ENCODE measurements around the gene TRIM71. TPM values are rescaled to one million over a fixed set of nuclear protein-coding genes. Genes with fewer than 3 reads are reported as not detected.

TRIM71 gene
- total and polyA plus RNA-seq, 2 experiments from 2014 or later: 1.9 to 14.5 TPM

GRCh38 chr3:32825601-32826375 lies 8.0 kb downstream of the TRIM71 start:
- Histone ChIP-seq H3K36me3 (replicated peaks; ENCODE audit: insufficient read depth, low read depth) (no peaks in the 10 kb centered on the region), H3K4me3 (no peak overlapping the region), H4K20me1 (ENCODE audit: insufficient read depth, poor library complexity, severe bottlenecking) (peaks cover 15% of the 10 kb centered on the region), H3K4me1 (ENCODE audit: insufficient read depth) (peaks cover 29% of the 10 kb centered on the region), H3K4me2 (no peak overlapping the region), H3K9me2 (replicated peaks; ENCODE audit: insufficient read depth) (no peaks in the 10 kb centered on the region), H2AFZ (no peak overlapping the region), H3K27ac (no peak overlapping the region), H3K9me3 (ENCODE audit: low read depth) (no peaks in the 10 kb centered on the region), H3K79me2 (peaks cover 99% of the 10 kb centered on the region), H3K27me3 (peaks cover 3% of the 10 kb centered on the region)
- TF ChIP-seq EZH2phosphoT487 (IDR thresholded peaks at IDR 0.05; ENCODE audit: low read depth, severe bottlenecking, unreplicated experiment) (no peak), EZH2 (IDR thresholded peaks at IDR 0.05; ENCODE audit: borderline replicate concordance) (no peak)
- TF ChIP-seq, protein P1, sequence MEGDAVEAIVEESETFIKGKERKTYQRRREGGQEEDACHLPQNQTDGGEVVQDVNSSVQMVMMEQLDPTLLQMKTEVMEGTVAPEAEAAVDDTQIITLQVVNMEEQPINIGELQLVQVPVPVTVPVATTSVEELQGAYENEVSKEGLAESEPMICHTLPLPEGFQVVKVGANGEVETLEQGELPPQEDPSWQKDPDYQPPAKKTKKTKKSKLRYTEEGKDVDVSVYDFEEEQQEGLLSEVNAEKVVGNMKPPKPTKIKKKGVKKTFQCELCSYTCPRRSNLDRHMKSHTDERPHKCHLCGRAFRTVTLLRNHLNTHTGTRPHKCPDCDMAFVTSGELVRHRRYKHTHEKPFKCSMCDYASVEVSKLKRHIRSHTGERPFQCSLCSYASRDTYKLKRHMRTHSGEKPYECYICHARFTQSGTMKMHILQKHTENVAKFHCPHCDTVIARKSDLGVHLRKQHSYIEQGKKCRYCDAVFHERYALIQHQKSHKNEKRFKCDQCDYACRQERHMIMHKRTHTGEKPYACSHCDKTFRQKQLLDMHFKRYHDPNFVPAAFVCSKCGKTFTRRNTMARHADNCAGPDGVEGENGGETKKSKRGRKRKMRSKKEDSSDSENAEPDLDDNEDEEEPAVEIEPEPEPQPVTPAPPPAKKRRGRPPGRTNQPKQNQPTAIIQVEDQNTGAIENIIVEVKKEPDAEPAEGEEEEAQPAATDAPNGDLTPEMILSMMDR (IDR thresholded peaks at IDR 0.05; ENCODE audit: poor library complexity): no peak
- no peak for DNase-seq (ENCODE audit: low spot score)
- 92% methylated on average over 12 of the region's 12 CpGs for WGBS (ENCODE audit: low lambda C conversion rate, missing lambda C conversion rate)

DNA sequence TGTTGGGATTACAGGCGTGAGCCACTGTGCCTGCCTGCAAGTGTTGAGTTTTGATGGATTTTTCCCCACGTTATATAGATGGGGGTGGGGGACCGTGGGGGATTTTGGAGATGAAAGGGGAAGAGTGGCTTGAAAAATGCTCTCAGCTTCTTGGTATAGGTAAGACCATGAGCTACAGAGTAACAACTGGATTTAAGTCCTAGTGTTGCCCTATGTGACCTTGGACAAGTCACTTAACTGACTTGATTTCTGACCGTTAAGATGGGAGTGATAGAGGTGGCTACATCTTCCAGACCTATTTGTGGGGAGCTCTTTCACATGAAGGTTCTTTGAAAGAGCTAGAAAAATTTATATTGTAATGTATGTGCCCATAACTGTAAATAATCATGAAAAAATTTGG lies 13.3 kb downstream of the TRIM71 start:
- Histone ChIP-seq H4K20me1 (ENCODE audit: insufficient read depth, poor library complexity, severe bottlenecking) (no peaks in the 10 kb centered on the region), H3K9me2 (replicated peaks; ENCODE audit: insufficient read depth) (no peaks in the 10 kb centered on the region), H3K36me3 (replicated peaks; ENCODE audit: insufficient read depth, low read depth) (no peaks in the 10 kb centered on the region), H3K4me2 (no peak overlapping the region), H3K27ac (no peak overlapping the region), H3K4me1 (ENCODE audit: insufficient read depth) (peaks cover 20% of the 10 kb centered on the region), H3K4me3 (no peak overlapping the region), H3K79me2 (peaks cover 100% of the 10 kb centered on the region), H3K9me3 (ENCODE audit: low read depth) (no peaks in the 10 kb centered on the region), H3K27me3 (no peaks in the 10 kb centered on the region), H2AFZ (no peak overlapping the region)
- no peak for TF ChIP-seq EZH2 (IDR thresholded peaks at IDR 0.05; ENCODE audit: borderline replicate concordance)
- WGBS (ENCODE audit: low lambda C conversion rate, missing lambda C conversion rate): 85% methylated on average over 4 of the region's 4 CpGs
- no peak for DNase-seq (ENCODE audit: low spot score)

DNA sequence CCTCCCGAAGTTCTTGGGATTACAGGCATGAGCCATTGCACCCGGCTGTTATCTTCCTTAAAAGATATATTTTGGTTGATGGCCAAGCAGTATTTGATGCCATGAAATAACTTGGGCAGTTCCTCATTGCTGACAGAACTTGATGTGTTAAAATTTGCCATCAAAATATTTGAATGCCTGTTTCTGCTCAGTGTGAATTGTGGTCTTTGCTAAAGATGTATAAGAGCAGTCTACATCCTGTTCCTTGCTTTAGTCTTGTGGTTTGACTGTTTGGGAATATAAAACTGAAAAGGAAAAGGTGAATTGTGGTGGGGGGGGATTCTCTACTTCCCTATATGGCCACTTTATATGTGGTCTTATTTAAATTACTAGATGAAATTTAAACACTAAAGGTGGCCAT lies 14.0 kb downstream of the TRIM71 start:
- DNase-seq (ENCODE audit: low spot score): no peak
- no peak for TF ChIP-seq EZH2phosphoT487 (IDR thresholded peaks at IDR 0.05; ENCODE audit: low read depth, severe bottlenecking, unreplicated experiment)
- no peak for TF ChIP-seq EZH2 (IDR thresholded peaks at IDR 0.05; ENCODE audit: borderline replicate concordance)
- TF ChIP-seq, protein P1 (IDR thresholded peaks at IDR 0.05; ENCODE audit: poor library complexity): no peak
- 61% methylated on average over 2 of the region's 2 CpGs for WGBS (ENCODE audit: low lambda C conversion rate, missing lambda C conversion rate)
- no peak overlapping the region for H3K27ac ChIP-seq
- H3K79me2 ChIP-seq: peaks cover 100% of the 10 kb centered on the region
- no peaks in the 10 kb centered on the region for H3K27me3 ChIP-seq
- H3K4me3 ChIP-seq: no peak overlapping the region
- H3K4me2 ChIP-seq: no peak overlapping the region
- H3K4me1 ChIP-seq (ENCODE audit: insufficient read depth): peaks cover 26% of the 10 kb centered on the region
- H3K36me3 ChIP-seq (replicated peaks; ENCODE audit: insufficient read depth, low read depth): no peaks in the 10 kb centered on the region
- H3K9me2 ChIP-seq (replicated peaks; ENCODE audit: insufficient read depth): no peaks in the 10 kb centered on the region
- H4K20me1 ChIP-seq (ENCODE audit: insufficient read depth, poor library complexity, severe bottlenecking): no peaks in the 10 kb centered on the region
- H2AFZ ChIP-seq: no peak overlapping the region
- H3K9me3 ChIP-seq (ENCODE audit: low read depth): no peaks in the 10 kb centered on the region

GRCh38 chr3:32832193-32832592 lies 14.4 kb downstream of the TRIM71 start:
- no peak overlapping the region for H3K27ac ChIP-seq
- H3K4me3 ChIP-seq: no peak overlapping the region
- TF ChIP-seq EZH2 (IDR thresholded peaks at IDR 0.05; ENCODE audit: borderline replicate concordance) (no peak), EZH2phosphoT487 (IDR thresholded peaks at IDR 0.05; ENCODE audit: low read depth, severe bottlenecking, unreplicated experiment) (no peak)
- TF ChIP-seq, protein P1 (IDR thresholded peaks at IDR 0.05; ENCODE audit: poor library complexity): no peak
- H3K9me2 ChIP-seq (replicated peaks; ENCODE audit: insufficient read depth): no peaks in the 10 kb centered on the region
- H3K9me3 ChIP-seq (ENCODE audit: low read depth): no peaks in the 10 kb centered on the region
- WGBS (ENCODE audit: low lambda C conversion rate, missing lambda C conversion rate): 96% methylated on average over 4 of the region's 4 CpGs
- H2AFZ ChIP-seq: no peak overlapping the region
- no peaks in the 10 kb centered on the region for H3K27me3 ChIP-seq
- no peak for DNase-seq (ENCODE audit: low spot score)
- H4K20me1 ChIP-seq (ENCODE audit: insufficient read depth, poor library complexity, severe bottlenecking): no peaks in the 10 kb centered on the region
- no peak overlapping the region for H3K4me2 ChIP-seq
- H3K36me3 ChIP-seq (replicated peaks; ENCODE audit: insufficient read depth, low read depth): no peaks in the 10 kb centered on the region
- H3K4me1 ChIP-seq (ENCODE audit: insufficient read depth): peaks cover 26% of the 10 kb centered on the region
- peaks cover 100% of the 10 kb centered on the region for H3K79me2 ChIP-seq
